Gastroesophageal sphincter (tissue), 3 donors: ENCODE measurements around the gene TMEM144.

Experiments
- EP300 ChIP-seq: sonication (generic); formaldehyde crosslinking; IDR thresholded peaks from one replicate; pipeline ENCODE4 v1.6.1; 2017; ENCODE audit warnings: antibody characterized with exemption, mild to moderate bottlenecking
- TF ChIP-seq, protein P1 (sequence below), 4 experiments: fragments of 200-600 bp in 2 of 4; fragments of 450-650 bp in 2 of 4; sonication (generic) in 1 of 4; IDR thresholded peaks; one replicate each; pipeline ENCODE4 v1.5.1; 2017 to 2019; ENCODE audit warnings: antibody characterized with exemption in 4 of 4, mild to moderate bottlenecking in 2 of 4, moderate library complexity in 2 of 4

DNA sequence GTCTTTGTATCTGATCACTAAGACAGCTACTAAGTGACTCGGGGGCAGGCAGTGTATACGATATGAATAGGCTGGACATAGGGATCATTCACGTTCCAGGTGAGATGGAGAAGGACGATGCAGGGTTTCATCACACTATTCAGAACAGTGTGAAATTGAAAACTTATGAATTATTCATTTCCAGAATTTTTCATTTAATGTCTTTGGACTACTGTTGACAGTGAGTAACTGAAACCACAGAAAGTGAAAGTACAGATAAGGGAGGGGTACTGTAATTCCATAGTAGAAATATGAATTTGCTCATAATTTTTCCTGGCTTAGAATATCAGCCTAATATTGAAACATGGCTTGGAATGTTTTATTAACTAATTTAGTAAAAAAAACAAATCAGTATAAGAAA lies 24.4 kb downstream of the TMEM144 start:
- TF ChIP-seq, protein P1, sequence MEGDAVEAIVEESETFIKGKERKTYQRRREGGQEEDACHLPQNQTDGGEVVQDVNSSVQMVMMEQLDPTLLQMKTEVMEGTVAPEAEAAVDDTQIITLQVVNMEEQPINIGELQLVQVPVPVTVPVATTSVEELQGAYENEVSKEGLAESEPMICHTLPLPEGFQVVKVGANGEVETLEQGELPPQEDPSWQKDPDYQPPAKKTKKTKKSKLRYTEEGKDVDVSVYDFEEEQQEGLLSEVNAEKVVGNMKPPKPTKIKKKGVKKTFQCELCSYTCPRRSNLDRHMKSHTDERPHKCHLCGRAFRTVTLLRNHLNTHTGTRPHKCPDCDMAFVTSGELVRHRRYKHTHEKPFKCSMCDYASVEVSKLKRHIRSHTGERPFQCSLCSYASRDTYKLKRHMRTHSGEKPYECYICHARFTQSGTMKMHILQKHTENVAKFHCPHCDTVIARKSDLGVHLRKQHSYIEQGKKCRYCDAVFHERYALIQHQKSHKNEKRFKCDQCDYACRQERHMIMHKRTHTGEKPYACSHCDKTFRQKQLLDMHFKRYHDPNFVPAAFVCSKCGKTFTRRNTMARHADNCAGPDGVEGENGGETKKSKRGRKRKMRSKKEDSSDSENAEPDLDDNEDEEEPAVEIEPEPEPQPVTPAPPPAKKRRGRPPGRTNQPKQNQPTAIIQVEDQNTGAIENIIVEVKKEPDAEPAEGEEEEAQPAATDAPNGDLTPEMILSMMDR (IDR thresholded peaks at IDR 0.05), result no peak
- TF ChIP-seq EP300, result no peak
